Fibroblast of mammary gland (primary cell): ENCODE measurements around the gene RPS5.

Experiments used
- DNase-seq: peaks from one replicate; pipeline ENCODE4 v3.0.0-alpha.2; 2010; ENCODE audit warnings: low read depth
- H3K4me3 ChIP-seq: 2 replicates; pipeline ENCODE4 v1.5.1; 2011; ENCODE audit warnings: low read depth, mild to moderate bottlenecking, low read length, moderate library complexity; ENCODE audit not compliant: control insufficient read depth
- CTCF ChIP-seq: conservative IDR thresholded peaks from 2 replicates; pipeline ENCODE4 v1.5.1; 2011; ENCODE audit warnings: low read depth, low read length, inconsistent platforms; ENCODE audit not compliant: control insufficient read depth, insufficient read depth

Gene RPS5

GRCh38 chr19:58416604-58417003 is 29.5 kb downstream of the RPS5 start:
- no peak overlapping the region for H3K4me3 ChIP-seq
- no peak for TF ChIP-seq CTCF
- DNase-seq = no peak

- DNase-seq = no peak
- TF ChIP-seq CTCF = no peak
- H3K4me3 ChIP-seq = no peak overlapping the region
Observed at GRCh38 chr19:58417071-58417470, 30.0 kb downstream of the RPS5 start.

- TF ChIP-seq CTCF = no peak
- DNase-seq = no peak
Observed at GRCh38 chr19:58428617-58429016, 41.5 kb downstream of the RPS5 start.

DNA sequence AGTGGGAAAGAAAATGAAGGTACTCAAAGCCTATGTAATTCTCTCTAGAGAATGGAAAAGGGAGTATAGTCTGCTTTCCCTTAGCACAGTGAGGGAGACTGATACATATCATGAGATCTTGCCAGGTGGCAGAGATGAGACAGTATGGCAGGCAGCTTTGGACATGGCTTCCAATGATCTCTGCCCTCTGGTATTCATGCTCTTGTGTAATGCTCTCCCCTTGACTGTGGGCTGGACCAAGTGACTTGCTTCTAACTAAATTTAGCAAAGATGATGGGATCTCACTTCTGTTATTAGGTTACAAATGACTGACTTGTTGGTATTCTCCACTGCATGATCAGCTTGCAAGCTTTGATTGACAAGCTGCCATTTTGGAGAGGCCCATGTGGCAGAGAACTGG is 42.7 kb downstream of the RPS5 start:
- TF ChIP-seq CTCF = no peak
- H3K4me3 ChIP-seq = no peak overlapping the region
- no peak for DNase-seq

More at GRCh38 chr19:58428617-58429016, 41.5 kb downstream of the RPS5 start:
- no peak overlapping the region for H3K4me3 ChIP-seq

- TF ChIP-seq CTCF = no peak
- peak; percentile 41 for DNase-seq
- no peak overlapping the region for H3K4me3 ChIP-seq
Observed at GRCh38 chr19:58434217-58434616, 47.1 kb downstream of the RPS5 start.

- H3K4me3 ChIP-seq = peak within 1 kb of the TSS; percentile 80
- peak; percentile 100 for DNase-seq
- no peak for TF ChIP-seq CTCF
Observed at GRCh38 chr19:58439576-58440554, 52.8 kb downstream of the RPS5 start, which contains the start of gene ZNF132. TSS of gene ZNF132 (minus strand) at chr19:58440153. CDS start at chr19:58439821, 332 bp downstream.
